Neural cell (in vitro differentiated cells): Measurements from ENCODE around the gene COBL.

ENCODE experiments used
- CTCF ChIP-seq: fragments of 450-650 bp; IDR thresholded peaks from 2 replicates; pipeline ENCODE4 v1.5.1; 2014; ENCODE audit warnings: antibody characterized with exemption, mild to moderate bottlenecking, moderate library complexity; ENCODE audit not compliant: poor library complexity, severe bottlenecking
- EZH2 ChIP-seq: fragments of 200-600, 300-800 bp; shearing (Covaris generic), sonication (generic); IDR thresholded peaks from 2 replicates; pipeline ENCODE4 v1.6.1; 2014; ENCODE audit warnings: antibody characterized with exemption, low read length, borderline replicate concordance, mild to moderate bottlenecking; ENCODE audit not compliant: insufficient read depth, poor library complexity, severe bottlenecking
- POLR2AphosphoS5 ChIP-seq: IDR thresholded peaks from 2 replicates; pipeline ENCODE4 v1.6.1; 2012
- REST ChIP-seq: IDR thresholded peaks from 2 replicates; pipeline ENCODE4 v1.6.1; 2012; ENCODE audit warnings: borderline replicate concordance
- SMC3 ChIP-seq: fragments of 450-650 bp; conservative IDR thresholded peaks from 2 replicates; pipeline ENCODE4 v1.6.1; 2014; ENCODE audit warnings: antibody characterized with exemption, mild to moderate bottlenecking, moderate library complexity; ENCODE audit not compliant: poor library complexity
- TAF1 ChIP-seq: IDR thresholded peaks from 2 replicates; pipeline ENCODE4 v1.6.1; 2012; ENCODE audit warnings: low read depth

DNA sequence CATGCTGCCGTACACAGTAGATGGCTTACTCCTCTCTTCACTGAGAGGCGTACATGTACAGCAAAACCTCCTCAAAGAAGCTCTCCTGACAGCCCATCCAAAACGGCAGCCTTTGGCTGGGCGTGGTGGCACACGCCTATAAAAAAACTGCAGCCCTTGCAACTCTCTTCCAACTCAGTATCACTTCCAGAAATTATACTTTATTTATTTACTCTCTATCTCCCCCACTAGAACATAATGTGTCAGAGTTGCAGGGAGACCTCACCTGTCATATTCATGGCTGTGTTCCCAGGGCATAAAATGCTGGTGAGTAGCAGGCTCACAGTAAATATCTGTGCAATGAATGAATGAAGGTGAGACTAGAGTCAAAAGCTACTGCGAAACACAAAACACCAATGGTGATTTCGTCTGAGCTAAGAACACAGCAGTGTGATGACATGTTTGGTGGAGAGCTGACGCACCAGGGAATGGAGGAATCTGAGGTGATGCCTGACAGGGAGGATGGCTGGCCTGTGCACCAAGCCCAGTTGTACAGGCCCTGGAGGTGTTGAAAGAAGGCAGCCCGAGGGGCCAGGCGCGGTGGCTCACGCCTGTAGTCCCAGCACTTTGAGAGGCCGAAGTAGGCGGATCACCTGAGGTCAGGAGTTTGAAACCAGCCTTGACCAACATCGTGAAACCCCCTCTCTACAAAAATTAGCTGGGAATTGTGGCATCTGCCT is 55.3 kb downstream of the COBL start:
- no peak for TF ChIP-seq CTCF
- TF ChIP-seq EZH2: no peak
- no peak for TF ChIP-seq POLR2AphosphoS5
- TF ChIP-seq REST: no peak
- no peak for TF ChIP-seq SMC3
- TF ChIP-seq TAF1: no peak
